A549 (cell line): Measurements from ENCODE around the gene FER. TPM values are rescaled to one million over a fixed set of nuclear protein-coding genes. Genes with fewer than 3 reads are reported as not detected.

ENCODE experiments used
- ATAC-seq, 2 experiments: fragments of 200-7000 bp in 1 of 2; fragments of >200 bp in 1 of 2; cut with Nextera tagmentation in 1 of 2; cut with Tn5 transposase in 1 of 2; 3 replicates each; pipeline versions ENCODE4 v1.8.0 to v1.9.1; 2018 to 2020; ENCODE audit warnings: mild to moderate bottlenecking in 1 of 2, moderate library complexity in 1 of 2
- CTCF ChIA-PET: fragments of 300-600 bp; sonication (Branson Sonifier 250); formaldehyde crosslinking; extraction: SDS; loops from one replicate; lab custom pipeline; 2021; ENCODE audit warnings: antibody characterized with exemption, inconsistent platforms; lab: Yijun Ruan, JAX
- POLR2A ChIA-PET: fragments of 350-600 bp; formaldehyde crosslinking; extraction: SDS; loops from one replicate; lab custom pipeline; 2021; ENCODE audit warnings: antibody characterized with exemption, inconsistent platforms; lab: Yijun Ruan, JAX
- DNase-seq, 2 experiments: peaks; one replicate each; pipeline versions ENCODE4 v3.0.0 to v3.0.0-alpha.2; 2011 to 2016; ENCODE audit warnings: low read depth in 1 of 2, low spot score in 1 of 2
- FAIRE-seq: peaks from 2 replicates; lab custom pipeline; 2011; peaks lifted over from hg19 to GRCh38; lab: Jason Lieb, UNC
- H3K27ac ChIP-seq, 2 experiments: fragments of >200 bp; sonication (Bioruptor Twin); formaldehyde crosslinking; 3 replicates each; pipeline ENCODE4 v1.5.1; 2016 to 2017
- H3K4me1 ChIP-seq: fragments of >200 bp; sonication (Bioruptor Twin); formaldehyde crosslinking; 3 replicates; pipeline ENCODE4 v1.6.1; 2016
- H3K4me2 ChIP-seq: fragments of >200 bp; sonication (Bioruptor Twin); formaldehyde crosslinking; 3 replicates; pipeline ENCODE4 v1.6.1; 2016
- H3K4me3 ChIP-seq: fragments of >200 bp; sonication (Bioruptor Twin); formaldehyde crosslinking; 3 replicates; pipeline ENCODE4 v1.5.1; 2016
- H3K9me3 ChIP-seq: fragments of >200 bp; sonication (Bioruptor Twin); formaldehyde crosslinking; 3 replicates; pipeline ENCODE4 v1.6.1; 2016
- ATOH8 ChIP-seq: fragments of 250-450 bp; sonication (Bioruptor Pico); IDR thresholded peaks from 2 replicates; pipeline ENCODE4 v1.5.0; 2020; ENCODE audit warnings: low read depth, mild to moderate bottlenecking, moderate library complexity
- CTCF ChIP-seq: fragments of >200 bp; sonication (Bioruptor Twin); formaldehyde crosslinking; IDR thresholded peaks from 3 replicates; pipeline ENCODE4 v1.5.1; 2016
- E2F6 ChIP-seq: IDR thresholded peaks from 2 replicates; pipeline ENCODE4 v1.6.1; 2012; ENCODE audit warnings: low read depth, borderline replicate concordance
- FOSB ChIP-seq: fragments of 250-450 bp; sonication (Bioruptor Pico); IDR thresholded peaks from 2 replicates; pipeline ENCODE4 v1.5.0; 2020; ENCODE audit warnings: mild to moderate bottlenecking, moderate library complexity
- FOSL2 ChIP-seq, 2 experiments: fragments of 450-650 bp in 1 of 2; fragments of >200 bp in 1 of 2; sonication (Bioruptor Twin) in 1 of 2; formaldehyde crosslinking; IDR thresholded peaks; 2 replicates each; pipeline versions ENCODE4 v1.5.0 to v1.6.1; 2016 to 2020; ENCODE audit warnings: mild to moderate bottlenecking in 1 of 2, moderate library complexity in 1 of 2
- GATA3 ChIP-seq: IDR thresholded peaks from 2 replicates; pipeline ENCODE4 v1.6.1; 2012; ENCODE audit warnings: borderline replicate concordance
- HDAC2 ChIP-seq: fragments of 200-600 bp; sonication (generic); IDR thresholded peaks from 2 replicates; pipeline ENCODE4 v1.6.1; 2016
- HOXB13 ChIP-seq: fragments of 250-450 bp; sonication (Bioruptor Pico); IDR thresholded peaks from 2 replicates; pipeline ENCODE4 v1.5.0; 2020; ENCODE audit warnings: low read depth, mild to moderate bottlenecking, moderate library complexity
- JUN ChIP-seq, 2 experiments: fragments of >200 bp; sonication (Bioruptor Twin); formaldehyde crosslinking; IDR thresholded peaks; 2 replicates in 1 of 2; 3 replicates in 1 of 2; pipeline ENCODE4 v1.6.1; 2016 to 2017
- KDM5A ChIP-seq: fragments of 200-600 bp; sonication (generic); IDR thresholded peaks from 2 replicates; pipeline ENCODE4 v1.6.1; 2016; ENCODE audit warnings: antibody characterized with exemption, mild to moderate bottlenecking
- MAX ChIP-seq: IDR thresholded peaks from 2 replicates; pipeline ENCODE4 v1.6.1; 2012
- MYC ChIP-seq: IDR thresholded peaks from 2 replicates; pipeline ENCODE4 v1.6.1; 2012; ENCODE audit warnings: mild to moderate bottlenecking, inconsistent platforms, low read length, improper control_type of control experiment, borderline replicate concordance
- NPAS2 ChIP-seq: fragments of 250-450 bp; sonication (Bioruptor Pico); IDR thresholded peaks from 2 replicates; pipeline ENCODE4 v1.8.0; 2022; ENCODE audit warnings: mild to moderate bottlenecking, moderate library complexity, borderline replicate concordance
- PHF8 ChIP-seq: fragments of 200-600 bp; sonication (generic); IDR thresholded peaks from 2 replicates; pipeline ENCODE4 v1.6.1; 2016; ENCODE audit warnings: low read depth, mild to moderate bottlenecking, antibody characterized with exemption, moderate library complexity, borderline replicate concordance
- RAD21 ChIP-seq, 2 experiments: fragments of >200 bp in 1 of 2; sonication (Bioruptor Twin) in 1 of 2; formaldehyde crosslinking in 1 of 2; IDR thresholded peaks in 1 of 2; conservative IDR thresholded peaks in 1 of 2; 2 replicates in 1 of 2; 3 replicates in 1 of 2; pipeline ENCODE4 v1.6.1; 2012 to 2018; ENCODE audit warnings: inconsistent platforms in 1 of 2
- RCOR1 ChIP-seq: fragments of 150-350 bp; IDR thresholded peaks from 2 replicates; pipeline ENCODE4 v1.6.1; 2014; ENCODE audit warnings: antibody characterized with exemption, low read length, low read depth
- RFX5 ChIP-seq: fragments of 450-650 bp; IDR thresholded peaks from 2 replicates; pipeline ENCODE4 v1.7.1; 2014; ENCODE audit warnings: antibody characterized with exemption, mild to moderate bottlenecking, moderate library complexity
- RNF2 ChIP-seq: fragments of 200-600 bp; sonication (generic); IDR thresholded peaks from 2 replicates; pipeline ENCODE4 v1.6.1; 2016; ENCODE audit warnings: low read depth, mild to moderate bottlenecking, antibody characterized with exemption, moderate library complexity, borderline replicate concordance
- SREBF2 ChIP-seq: fragments of 450-650 bp; IDR thresholded peaks from 2 replicates; pipeline ENCODE4 v1.6.1; 2014; ENCODE audit warnings: mild to moderate bottlenecking, moderate library complexity
- USF2 ChIP-seq: fragments of 450-650 bp; IDR thresholded peaks from 2 replicates; pipeline ENCODE4 v1.6.1; 2014; ENCODE audit warnings: antibody characterized with exemption
- ZC3H11A ChIP-seq: fragments of 450-650 bp; IDR thresholded peaks from 2 replicates; pipeline ENCODE4 v1.6.1; 2014; ENCODE audit warnings: antibody characterized with exemption, mild to moderate bottlenecking
- WGBS: methylation state at CpG from one replicate; pipeline ENCODE4 v1.1.6; 2017; ENCODE audit errors: missing lambda C conversion rate; 5-methylcytosine and 5-hydroxymethylcytosine counted together
- polyA plus RNA-seq, 4 experiments: library from polyadenylated mRNA; depleted of rRNA in 3 of 4; stranded (reverse); fragments of >200 nt; fragmentation: RNase III in 1 of 4; extraction: RNeasy Plus Mini Kit Qiagen cat#74134 plus additional on column Dnase treatment in 1 of 4; gene quantifications; 2 replicates in 3 of 4; 3 replicates in 1 of 4; pipeline ENCODE4 v1.2.3, GENCODE V29; 2011 to 2017

The FER gene
- polyA plus RNA-seq, 2 of the 4 experiments (the other 2 are of a cell fraction), result 3.6 to 12.3 TPM

- H3K9me3 ChIP-seq, result peaks cover 6% of the 10 kb centered on the region; the same call in 1 of the 3 replicates
- 84% methylated on average over 2 of the region's 2 CpGs for WGBS
- ChIA-PET CTCF (no interaction called here), POLR2A (no interaction called here)
- H3K4me1 ChIP-seq, result peaks cover 25% of the 10 kb centered on the region
- FAIRE-seq (no peak), DNase-seq (no peak), ATAC-seq (no peak)
- no peak overlapping the region for H3K4me3 ChIP-seq
- TF ChIP-seq RAD21 (conservative IDR thresholded peaks at IDR 0.05 in 1 of 2, IDR thresholded peaks at IDR 0.05 in 1 of 2), result no peak
- no peak for TF ChIP-seq ATOH8 (CRISPR knock-in tag)
- no peak for TF ChIP-seq SREBF2
- no peak overlapping the region for H3K4me2 ChIP-seq
- no peak overlapping the region for H3K27ac ChIP-seq
Observed at GRCh38 chr5:108797986-108798385, 50.3 kb downstream of the FER start.

- H3K27ac ChIP-seq, result peak overlapping the region in 1 of 2 experiments; percentile 60; a peak in 4 of 6 replicates
- 97% methylated on average over 3 of the region's 3 CpGs for WGBS
- H3K4me2 ChIP-seq, result peak overlapping the region; percentile 25; the same call in 2 of the 3 replicates
- ChIA-PET POLR2A (no interaction called here), CTCF (no interaction called here)
- peaks cover 10% of the 10 kb centered on the region; the same call in 2 of the 3 replicates for H3K9me3 ChIP-seq
- DNase-seq, result no peak
- TF ChIP-seq HDAC2, result no peak
- no peak for TF ChIP-seq RNF2
- TF ChIP-seq MAX, result no peak
- no peak for TF ChIP-seq RCOR1
- no peak for TF ChIP-seq GATA3
- no peak for TF ChIP-seq FOSL2 (IDR thresholded peaks at IDR 0.05)
- TF ChIP-seq FOSL2 (CRISPR knock-in tag; IDR thresholded peaks at IDR 0.05), result no peak
- TF ChIP-seq ATOH8 (CRISPR knock-in tag), result no peak
- no peak for TF ChIP-seq CTCF
- TF ChIP-seq E2F6, result no peak
- TF ChIP-seq ZC3H11A, result no peak
- no peak for TF ChIP-seq RFX5
- no peak for TF ChIP-seq FOSB (CRISPR knock-in tag)
- TF ChIP-seq PHF8, result no peak
- TF ChIP-seq MYC, result no peak
- no peak for ATAC-seq
- no peak overlapping the region for H3K4me3 ChIP-seq
- H3K4me1 ChIP-seq, result peaks cover 25% of the 10 kb centered on the region
- FAIRE-seq, result no peak
Observed at GRCh38 chr5:108798513-108799265, 51.0 kb downstream of the FER start.

- H3K4me1 ChIP-seq, result peaks cover 25% of the 10 kb centered on the region
- DNase-seq (no peak), ATAC-seq (peak; percentile 45 to 55; a peak in 4 of 6 replicates), FAIRE-seq (no peak)
- no peak overlapping the region for H3K4me3 ChIP-seq
- H3K27ac ChIP-seq, result peak overlapping the region; percentile 73 to 83
- peaks cover 20% of the 10 kb centered on the region; the same call in 2 of the 3 replicates for H3K9me3 ChIP-seq
- ChIA-PET POLR2A (no interaction called here), CTCF (interaction anchor here (0.6 kb wide), 1 partner anchor 15 kb away, joined by 3 read pairs; no protein-coding TSS in a partner anchor)
- 75% methylated on average over 3 of the region's 3 CpGs for WGBS
- H3K4me2 ChIP-seq, result peak overlapping the region; percentile 61
- no peak for TF ChIP-seq JUN (IDR thresholded peaks at IDR 0.05)
- no peak for TF ChIP-seq USF2
- no peak for TF ChIP-seq FOSL2 (IDR thresholded peaks at IDR 0.05)
- TF ChIP-seq FOSL2 (CRISPR knock-in tag; IDR thresholded peaks at IDR 0.05), result no peak
- TF ChIP-seq RFX5, result no peak
- TF ChIP-seq NPAS2 (CRISPR knock-in tag), result no peak
- TF ChIP-seq HOXB13, result no peak
- no peak for TF ChIP-seq KDM5A
- no peak for TF ChIP-seq RCOR1
- TF ChIP-seq MYC, result no peak
- TF ChIP-seq, all 56 proteins: peak for 0
Observed at GRCh38 chr5:108801301-108801700, 53.6 kb downstream of the FER start.
